DND-41 (cell line): Measurements from ENCODE around the gene ABHD16A.

Experiments used
- ATAC-seq: fragments of 200-7000 bp; cut with Tn5 transposase; 3 replicates; pipeline ENCODE4 v1.9.1; 2021; ENCODE audit warnings: low read depth; ENCODE audit not compliant: insufficient read depth
- DNase-seq: peaks from one replicate; pipeline ENCODE4 v3.0.0-alpha.2; 2020
- H2AFZ ChIP-seq: 2 replicates; pipeline ENCODE4 v1.6.0; 2012; ENCODE audit warnings: low read depth, low read length
- H3K27ac ChIP-seq: 2 replicates; pipeline ENCODE4 v1.5.1; 2012; ENCODE audit warnings: low read length, inconsistent platforms
- H3K27me3 ChIP-seq: fragments of 200-600 bp; sonication (generic); 2 replicates; pipeline ENCODE4 v1.6.0; 2012; ENCODE audit warnings: low read length, mild to moderate bottlenecking, inconsistent platforms; ENCODE audit not compliant: insufficient read depth, poor library complexity
- H3K36me3 ChIP-seq: 2 replicates; pipeline ENCODE4 v1.5.1; 2012; ENCODE audit warnings: low read length, inconsistent platforms; ENCODE audit not compliant: insufficient read depth
- H3K4me1 ChIP-seq: 2 replicates; pipeline ENCODE4 v1.5.1; 2012; ENCODE audit warnings: mild to moderate bottlenecking, low read length; ENCODE audit not compliant: insufficient read depth
- H3K4me2 ChIP-seq: 2 replicates; pipeline ENCODE4 v1.6.0; 2012; ENCODE audit warnings: mild to moderate bottlenecking, moderate library complexity, low read length, inconsistent platforms; ENCODE audit not compliant: insufficient read depth
- H3K4me3 ChIP-seq, 2 experiments: fragments of 200-600 bp in 1 of 2; shearing (Covaris generic) in 1 of 2; 2 replicates each; pipeline ENCODE4 v1.5.1; 2012 to 2016; ENCODE audit warnings: inconsistent platforms in 2 of 2, low read length in 2 of 2, mild to moderate bottlenecking in 2 of 2, low read depth in 1 of 2, moderate library complexity in 1 of 2
- H3K79me2 ChIP-seq: 2 replicates; pipeline ENCODE4 v1.6.0; 2012; ENCODE audit warnings: low read length, inconsistent platforms; ENCODE audit not compliant: insufficient read depth
- H3K9ac ChIP-seq: 2 replicates; pipeline ENCODE4 v1.6.0; 2012; ENCODE audit warnings: low read depth, mild to moderate bottlenecking, inconsistent platforms, low read length, moderate library complexity
- H3K9me3 ChIP-seq: 2 replicates; pipeline ENCODE4 v1.5.1; 2012; ENCODE audit warnings: low read length, moderate library complexity, mild to moderate bottlenecking, inconsistent platforms; ENCODE audit not compliant: insufficient read depth, severe bottlenecking
- H4K20me1 ChIP-seq: 2 replicates; pipeline ENCODE4 v1.6.0; 2012; ENCODE audit warnings: low read length; ENCODE audit not compliant: insufficient read depth
- CTCF ChIP-seq: IDR thresholded peaks from 2 replicates; pipeline ENCODE4 v1.5.1; 2012; ENCODE audit warnings: borderline replicate concordance, low read length, moderate library complexity, mild to moderate bottlenecking; ENCODE audit not compliant: poor library complexity, severe bottlenecking; ENCODE audit errors: extremely low read depth
- EZH2 ChIP-seq: IDR thresholded peaks from 3 replicates; pipeline ENCODE4 v1.6.1; 2012; ENCODE audit warnings: borderline replicate concordance, low read depth, mild to moderate bottlenecking, moderate library complexity, low read length, inconsistent platforms; ENCODE audit not compliant: severe bottlenecking

The ABHD16A gene

GRCh38 chr6:31664790-31665500 is 38.2 kb downstream of the ABHD16A start, which contains the start of gene GPANK1:
Gene GPANK1 (minus strand): TSS chr6:31664997. CDS start chr6:31664478, 519 bp downstream.
- peak within 1 kb of the TSS; percentile 92 for H3K4me2 ChIP-seq
- ATAC-seq: peak; percentile 51
- DNase-seq: peak; percentile 96
- TF ChIP-seq EZH2: no peak
- no peak for TF ChIP-seq CTCF
- H2AFZ ChIP-seq: peak within 1 kb of the TSS; percentile 68
- peaks cover 93% of the 10 kb centered on the region for H3K79me2 ChIP-seq
- H3K4me1 ChIP-seq: peaks cover 68% of the 10 kb centered on the region
- H3K27me3 ChIP-seq: no peaks in the 10 kb centered on the region
- H3K36me3 ChIP-seq: peaks cover 68% of the 10 kb centered on the region
- H3K27ac ChIP-seq: peak within 1 kb of the TSS; percentile 96
- peaks cover 13% of the 10 kb centered on the region; the same call in 1 of the 2 replicates for H4K20me1 ChIP-seq
- H3K9ac ChIP-seq: peak within 1 kb of the TSS; percentile 85
- H3K4me3 ChIP-seq: peak within 1 kb of the TSS; percentile 88 to 91
- no peaks in the 10 kb centered on the region for H3K9me3 ChIP-seq

- ATAC-seq (no peak), DNase-seq (peak; percentile 60)
- H3K4me1 ChIP-seq: peaks cover 73% of the 10 kb centered on the region
- H3K4me3 ChIP-seq: peak overlapping the region; percentile 64 to 88
- H3K9ac ChIP-seq: peak overlapping the region; percentile 85
- H3K27me3 ChIP-seq: no peaks in the 10 kb centered on the region
- peaks cover 20% of the 10 kb centered on the region for H4K20me1 ChIP-seq
- peaks cover 68% of the 10 kb centered on the region for H3K36me3 ChIP-seq
- H3K79me2 ChIP-seq: peaks cover 94% of the 10 kb centered on the region
- TF ChIP-seq EZH2 (no peak), CTCF (peak; percentile 8)
- no peaks in the 10 kb centered on the region for H3K9me3 ChIP-seq
- peak overlapping the region; percentile 96 for H3K27ac ChIP-seq
- H2AFZ ChIP-seq: peak overlapping the region; percentile 65
- peak overlapping the region; percentile 92 for H3K4me2 ChIP-seq
Measured at GRCh38 chr6:31663961-31664789, 38.9 kb downstream of the ABHD16A start.

DNA sequence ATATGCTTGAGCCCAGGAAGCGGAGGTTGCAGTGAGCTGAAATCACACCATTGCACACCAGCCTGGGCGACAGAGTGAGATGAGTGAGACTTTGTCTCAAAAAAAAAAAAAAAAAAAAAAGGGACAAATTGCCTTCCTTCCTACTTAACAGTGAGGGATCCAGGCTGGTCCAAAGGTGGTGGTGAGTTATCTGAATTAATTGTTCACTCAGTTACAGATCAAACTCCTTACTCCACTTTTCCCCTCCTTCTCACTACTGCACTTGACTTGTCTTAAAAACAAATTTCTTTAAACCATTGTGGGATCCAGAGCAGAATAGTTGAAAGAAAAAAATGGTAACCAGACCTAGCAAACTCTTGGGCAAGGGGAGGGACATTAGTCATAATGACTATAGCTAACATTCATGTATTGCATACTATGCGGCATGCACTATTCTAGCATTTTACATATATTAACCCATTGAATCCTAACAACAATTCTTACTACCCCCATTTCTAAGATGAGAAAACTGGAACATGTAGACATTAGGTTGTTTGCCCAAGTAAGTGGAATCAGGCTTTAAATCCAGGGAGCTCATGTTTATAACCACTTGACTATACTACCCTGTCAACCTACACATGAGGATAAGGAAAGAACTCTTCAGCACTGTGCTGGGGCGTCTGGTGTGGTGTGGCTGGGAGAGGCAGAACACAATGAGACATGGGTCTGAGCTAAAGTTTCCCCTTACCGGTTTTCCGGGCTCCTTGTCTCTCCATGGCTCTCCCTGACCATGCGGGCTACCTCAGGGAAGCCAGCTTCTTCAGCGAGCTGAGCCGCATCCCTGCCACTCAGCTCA is 39.8 kb downstream of the ABHD16A start:
- Histone ChIP-seq H3K79me2 (peaks cover 93% of the 10 kb centered on the region), H3K27me3 (no peaks in the 10 kb centered on the region), H3K9ac (peak overlapping the region; percentile 85), H3K9me3 (no peaks in the 10 kb centered on the region), H3K36me3 (peaks cover 67% of the 10 kb centered on the region), H2AFZ (no peak overlapping the region), H3K4me1 (peaks cover 77% of the 10 kb centered on the region), H3K4me3 (peak overlapping the region; percentile 64 to 88; a peak in 3 of 4 replicates), H3K27ac (peak overlapping the region; percentile 96), H3K4me2 (peak overlapping the region; percentile 92), H4K20me1 (peaks cover 18% of the 10 kb centered on the region)
- ATAC-seq (no peak), DNase-seq (no peak)
- no peak for TF ChIP-seq CTCF
- no peak for TF ChIP-seq EZH2
